GM12878 (cell line): ENCODE measurements around the gene SRL. TPM values are rescaled to one million over a fixed set of nuclear protein-coding genes. Genes with fewer than 3 reads are reported as not detected.
A peak's percentile ranks its signal among the peaks of the same experiment; 100 is the strongest.

Experiments
- ATF3 ChIP-seq: IDR thresholded peaks from 2 replicates; pipeline ENCODE4 v1.6.1; 2011; ENCODE audit warnings: low read depth, mild to moderate bottlenecking, low read length, moderate library complexity, borderline replicate concordance; ENCODE audit errors: extremely low read depth
- CEBPZ ChIP-seq: fragments of 150-350 bp; IDR thresholded peaks from 2 replicates; pipeline ENCODE4 v1.6.1; 2016; ENCODE audit warnings: low read depth, low read length
- CHD1 ChIP-seq: IDR thresholded peaks from 2 replicates; pipeline ENCODE4 v1.6.1; 2012; ENCODE audit warnings: low read depth, low read length, improper control_type of control experiment
- DPF2 ChIP-seq: fragments of 450-650 bp; IDR thresholded peaks from 2 replicates; pipeline ENCODE4 v1.6.1; 2017; ENCODE audit warnings: mild to moderate bottlenecking
- EZH2 ChIP-seq: IDR thresholded peaks from 2 replicates; pipeline ENCODE4 v1.6.1; 2012; ENCODE audit warnings: low read depth, mild to moderate bottlenecking, control low read depth, inconsistent platforms, low read length, borderline replicate concordance; ENCODE audit not compliant: control insufficient read depth
- HDAC2 ChIP-seq: fragments of 200-600 bp; sonication (generic); IDR thresholded peaks from 2 replicates; pipeline ENCODE4 v1.6.1; 2017
- HDAC6 ChIP-seq: fragments of 200-600 bp; sonication (generic); IDR thresholded peaks from one replicate; pipeline ENCODE4 v1.8.0; 2017; ENCODE audit warnings: antibody characterized with exemption; ENCODE audit not compliant: unreplicated experiment
- HDGF ChIP-seq: fragments of 450-650 bp; IDR thresholded peaks from 2 replicates; pipeline ENCODE4 v1.6.1; 2016; ENCODE audit warnings: antibody characterized with exemption
- IKZF1 ChIP-seq: fragments of 450-650 bp; conservative IDR thresholded peaks from 2 replicates; pipeline ENCODE4 v1.6.1; 2017; ENCODE audit warnings: antibody characterized with exemption, mild to moderate bottlenecking
- KDM1A ChIP-seq: fragments of 200-600 bp; sonication (generic); IDR thresholded peaks from 2 replicates; pipeline ENCODE4 v1.6.1; 2016; ENCODE audit warnings: borderline replicate concordance
- LARP7 ChIP-seq: fragments of 450-650 bp; IDR thresholded peaks from 2 replicates; pipeline ENCODE4 v1.6.1; 2017; ENCODE audit warnings: mild to moderate bottlenecking
- MTA3 ChIP-seq: IDR thresholded peaks from 2 replicates; pipeline ENCODE4 v1.6.1; 2012; ENCODE audit warnings: low read length, inconsistent platforms, borderline replicate concordance
- MYC ChIP-seq: IDR thresholded peaks from 2 replicates; pipeline ENCODE4 v1.6.1; 2011; ENCODE audit warnings: mild to moderate bottlenecking, low read length, moderate library complexity, inconsistent platforms; ENCODE audit not compliant: insufficient read depth, insufficient replicate concordance, insufficient read length, severe bottlenecking
- NRF1 ChIP-seq: conservative IDR thresholded peaks from 2 replicates; pipeline ENCODE4 v1.6.1; 2011; ENCODE audit warnings: mild to moderate bottlenecking, low read depth, low read length, improper control_type of control experiment
- PBX3 ChIP-seq: IDR thresholded peaks from 2 replicates; pipeline ENCODE4 v1.6.1; 2011; ENCODE audit warnings: mild to moderate bottlenecking, low read depth, low read length, moderate library complexity; ENCODE audit not compliant: insufficient replicate concordance
- POLR2AphosphoS2 ChIP-seq: IDR thresholded peaks from 2 replicates; pipeline ENCODE4 v1.6.1; 2011; ENCODE audit warnings: low read depth, mild to moderate bottlenecking, low read length, improper control_type of control experiment, moderate library complexity
- POU2F2 ChIP-seq: IDR thresholded peaks from 3 replicates; pipeline ENCODE4 v1.6.1; 2011; ENCODE audit warnings: low read depth, mild to moderate bottlenecking, low read length, borderline replicate concordance
- SIN3A ChIP-seq: IDR thresholded peaks from 2 replicates; pipeline ENCODE4 v1.6.1; 2012; ENCODE audit warnings: low read depth, low read length, improper control_type of control experiment
- SP1 ChIP-seq: IDR thresholded peaks from one replicate; pipeline ENCODE4 v1.6.1; 2011; ENCODE audit warnings: low read depth, low read length
- ZNF622 ChIP-seq: fragments of 450-650 bp; IDR thresholded peaks from 2 replicates; pipeline ENCODE4 v1.6.1; 2017; ENCODE audit warnings: mild to moderate bottlenecking, inconsistent platforms
- polyA plus RNA-seq, 11 experiments: library from polyadenylated mRNA; depleted of rRNA in 4 of 11; unstranded in 6 of 11; stranded (reverse) in 5 of 11; fragments of >200 nt; fragmentation: Nextera tagmentation in 4 of 11; fragmentation: Illumina TruSeq in 1 of 11; extraction: Ambion mirVana in 4 of 11; extraction: Trizol in 1 of 11; gene quantifications; 1 replicate in 1 of 11; 2 replicates in 10 of 11; pipeline versions ENCODE4 v1.2.1 to v1.2.3, GENCODE V29; 2011 to 2016; ENCODE audit warnings: inconsistent platforms in 2 of 11, missing spikeins in 2 of 11, low read depth in 1 of 11
- total RNA-seq, 4 experiments: library from RNA; depleted of rRNA in 3 of 4; stranded (reverse); fragments of >200 nt in 3 of 4; fragmentation: Illumina TruSeq in 1 of 4; extraction: Trizol in 1 of 4; gene quantifications; 2 replicates each; pipeline versions ENCODE4 v1.2.1 to v1.2.3, GENCODE V29; 2013 to 2021
- TF ChIP-seq, protein P1 (sequence below): fragments of 450-650 bp; IDR thresholded peaks from 2 replicates; pipeline ENCODE4 v1.6.1; 2017; ENCODE audit warnings: antibody characterized with exemption, mild to moderate bottlenecking, moderate library complexity

Gene SRL
- total and polyA plus RNA-seq, 10 of the 15 experiments (the other 5 are each of a cell fraction or from before 2014, with no cell fraction given) = not detected

DNA sequence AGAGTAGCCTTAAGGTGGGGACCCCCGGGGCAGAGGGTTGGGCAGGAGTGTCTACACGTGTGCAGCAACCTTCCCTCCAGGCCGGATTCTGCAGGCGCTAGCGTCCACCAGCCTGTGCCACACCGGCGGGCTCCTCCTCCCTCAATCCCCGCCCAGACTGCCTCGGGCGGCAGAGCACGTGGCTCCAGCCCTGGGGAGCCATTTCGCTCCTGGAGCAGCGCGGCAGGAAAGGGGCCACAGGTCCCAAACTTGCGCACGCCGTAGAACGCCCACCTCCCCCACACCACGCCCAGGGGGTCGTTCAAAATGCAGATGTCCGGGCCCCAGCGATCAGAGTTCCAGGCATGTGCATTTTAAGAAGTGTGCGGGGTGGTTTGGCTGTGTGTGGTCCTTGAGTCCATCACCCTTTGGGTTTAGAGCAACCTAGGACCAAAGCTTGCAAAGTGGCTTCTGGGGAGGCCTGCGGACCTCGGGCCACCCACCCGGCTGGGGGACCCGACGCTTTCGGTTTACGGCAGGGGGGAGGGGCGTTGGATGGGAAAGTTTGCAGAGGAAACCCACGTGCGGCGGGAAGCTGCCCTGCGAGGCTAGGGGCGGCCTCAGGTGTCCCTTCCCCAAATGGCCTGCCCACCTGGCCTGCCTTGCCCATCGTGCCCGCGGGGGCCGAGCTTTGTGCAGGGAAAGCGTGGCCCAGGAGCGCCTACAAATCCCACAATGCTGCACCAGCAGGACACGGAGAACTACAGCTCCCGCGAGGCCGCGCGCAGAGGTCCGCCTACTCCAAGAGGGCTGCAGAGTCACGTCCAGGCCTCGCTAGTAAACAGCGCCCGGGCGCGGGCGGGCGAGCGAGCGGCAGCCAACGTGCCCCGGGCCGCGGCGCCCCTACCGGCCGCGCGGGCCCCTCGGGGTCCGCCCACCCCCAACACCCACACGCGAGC is 29.6 kb upstream of the SRL start (continued):
- no peak for TF ChIP-seq PBX3
- peak; percentile 14; the same call in 1 of the 2 replicates for TF ChIP-seq ATF3
- TF ChIP-seq MTA3 = no peak
- 0 out of 2 replicates have a peak, but pooled peaks have one; percentile 15 for TF ChIP-seq NRF1
- TF ChIP-seq POU2F2 = peak; percentile 62; the same call in 1 of the 3 replicates
- no peak for TF ChIP-seq KDM1A
- no peak for TF ChIP-seq EZH2
- no peak for TF ChIP-seq CHD1
- TF ChIP-seq MYC = peak; percentile 94
- no peak; the same call in none of the 2 replicates for TF ChIP-seq LARP7
- peak; percentile 94 for TF ChIP-seq IKZF1
- TF ChIP-seq, protein P1, sequence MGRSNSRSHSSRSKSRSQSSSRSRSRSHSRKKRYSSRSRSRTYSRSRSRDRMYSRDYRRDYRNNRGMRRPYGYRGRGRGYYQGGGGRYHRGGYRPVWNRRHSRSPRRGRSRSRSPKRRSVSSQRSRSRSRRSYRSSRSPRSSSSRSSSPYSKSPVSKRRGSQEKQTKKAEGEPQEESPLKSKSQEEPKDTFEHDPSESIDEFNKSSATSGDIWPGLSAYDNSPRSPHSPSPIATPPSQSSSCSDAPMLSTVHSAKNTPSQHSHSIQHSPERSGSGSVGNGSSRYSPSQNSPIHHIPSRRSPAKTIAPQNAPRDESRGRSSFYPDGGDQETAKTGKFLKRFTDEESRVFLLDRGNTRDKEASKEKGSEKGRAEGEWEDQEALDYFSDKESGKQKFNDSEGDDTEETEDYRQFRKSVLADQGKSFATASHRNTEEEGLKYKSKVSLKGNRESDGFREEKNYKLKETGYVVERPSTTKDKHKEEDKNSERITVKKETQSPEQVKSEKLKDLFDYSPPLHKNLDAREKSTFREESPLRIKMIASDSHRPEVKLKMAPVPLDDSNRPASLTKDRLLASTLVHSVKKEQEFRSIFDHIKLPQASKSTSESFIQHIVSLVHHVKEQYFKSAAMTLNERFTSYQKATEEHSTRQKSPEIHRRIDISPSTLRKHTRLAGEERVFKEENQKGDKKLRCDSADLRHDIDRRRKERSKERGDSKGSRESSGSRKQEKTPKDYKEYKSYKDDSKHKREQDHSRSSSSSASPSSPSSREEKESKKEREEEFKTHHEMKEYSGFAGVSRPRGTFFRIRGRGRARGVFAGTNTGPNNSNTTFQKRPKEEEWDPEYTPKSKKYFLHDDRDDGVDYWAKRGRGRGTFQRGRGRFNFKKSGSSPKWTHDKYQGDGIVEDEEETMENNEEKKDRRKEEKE = no peak
- TF ChIP-seq SP1 = peak; percentile 53
- TF ChIP-seq SIN3A = peak; percentile 25
- TF ChIP-seq ZNF622 = no peak
- TF ChIP-seq CEBPZ = no peak
- TF ChIP-seq DPF2 = 0 out of 2 replicates have a peak, but pooled peaks have one; percentile 70
- no peak; the same call in 1 of the 2 replicates for TF ChIP-seq HDAC2
- TF ChIP-seq HDGF = no peak; the same call in 1 of the 2 replicates
- TF ChIP-seq POLR2AphosphoS2 = peak; percentile 42; the same call in 1 of the 2 replicates
- TF ChIP-seq HDAC6 = no peak
